GM21447 (cell line): ENCODE results near the gene FA2H.
A peak's percentile ranks its signal among the peaks of the same experiment; 100 is the strongest.
"Not testable (repeated sequence)": the region's sequence is repeated elsewhere in the genome, so short reads cannot be mapped to it uniquely, and the experiment has no call there.

Experiments used
- ATAC-seq: cut with Tn5 transposase; IDR thresholded peaks from one replicate; pipeline ENCODE4 v1.9.1; 2021; ENCODE audit not compliant: unreplicated experiment

The FA2H gene

GRCh38 chr16:74774223-74775139 is at the start of gene FA2H:
FA2H (minus strand) TSS chr16:74774820; CDS start chr16:74774755, 65 bp downstream.
- ATAC-seq = peak; percentile 77

- ATAC-seq = no peak
These were observed 43.2 kb upstream of the FA2H start for GRCh38 chr16:74817851-74818250.

GRCh38 chr16:74813109-74813641 is 38.6 kb upstream of the FA2H start:
- ATAC-seq = peak; percentile 89

GRCh38 chr16:74811911-74812310 is 37.3 kb upstream of the FA2H start:
- ATAC-seq = no peak

- ATAC-seq = not testable (repeated sequence)
These were observed 36.6 kb upstream of the FA2H start for GRCh38 chr16:74811216-74811615.

- ATAC-seq = no peak
These were observed 32.5 kb upstream of the FA2H start for GRCh38 chr16:74807052-74807646.

GRCh38 chr16:74800216-74800871 is 25.7 kb upstream of the FA2H start:
- no peak for ATAC-seq

GRCh38 chr16:74797414-74797813 is 22.8 kb upstream of the FA2H start:
- ATAC-seq = no peak

GRCh38 chr16:74795104-74795503 is 20.5 kb upstream of the FA2H start:
- no peak for ATAC-seq

- no peak for ATAC-seq
These were observed 20.0 kb upstream of the FA2H start for GRCh38 chr16:74794668-74795067.

GRCh38 chr16:74793571-74793970 is 19.0 kb upstream of the FA2H start:
- ATAC-seq = no peak

GRCh38 chr16:74792225-74792624 is 17.6 kb upstream of the FA2H start:
- ATAC-seq = no peak

GRCh38 chr16:74791749-74792148 is 17.1 kb upstream of the FA2H start:
- ATAC-seq = not testable (repeated sequence)

- ATAC-seq = no peak
These were observed 13.5 kb upstream of the FA2H start for GRCh38 chr16:74788108-74788507.

- no peak for ATAC-seq
These were observed 10.4 kb upstream of the FA2H start for GRCh38 chr16:74785031-74785430.

- ATAC-seq = no peak
These were observed 4.0 kb upstream of the FA2H start for GRCh38 chr16:74778646-74779045.

GRCh38 chr16:74776926-74777325 is 2.3 kb upstream of the FA2H start:
- no peak for ATAC-seq

GRCh38 chr16:74775255-74775654 is 635 bp upstream of the FA2H start:
- no peak for ATAC-seq

- ATAC-seq = no peak
These were observed 986 bp downstream of the FA2H start for GRCh38 chr16:74773446-74774222.

GRCh38 chr16:74771656-74772315 is 2.8 kb downstream of the FA2H start:
- ATAC-seq = peak; percentile 79
